ENCODE data around the gene COG8. TPM values are rescaled to one million over a fixed set of nuclear protein-coding genes. Genes with fewer than 3 reads are reported as not detected.

Gene COG8
- total RNA-seq, 4 donors from 2014 or later, result 24.0 to 36.0 (median 30.1) TPM

- no peak overlapping the region for H3K27ac ChIP-seq
- H3K4me1 ChIP-seq, result peaks cover 0 to 16% (median 0%) of the 10 kb centered on the region in 3 donors
Measured at GRCh38 chr16:69378760-69379159, 39.4 kb upstream of the COG8 start.

DNA sequence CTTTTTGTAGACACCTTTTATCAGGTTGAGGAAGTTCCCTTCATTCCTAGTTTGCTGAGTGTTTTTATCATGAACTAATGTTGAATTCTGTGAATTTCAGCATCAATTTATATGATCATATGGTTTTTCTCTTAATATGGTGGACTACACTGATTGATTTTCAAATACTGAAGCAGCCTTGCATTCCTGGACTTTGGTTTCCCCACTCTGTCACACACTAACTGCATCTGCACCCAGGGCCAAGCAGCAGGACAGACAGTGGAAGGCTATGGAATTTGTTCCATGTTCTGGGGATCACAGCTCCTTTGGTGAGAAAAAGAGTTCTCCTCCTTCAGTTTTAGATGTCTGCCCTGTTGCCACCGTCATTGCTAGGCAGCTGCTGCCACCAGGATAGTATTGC lies 38.7 kb upstream of the COG8 start:
- WGBS, 2 donors, result 91 to 100% methylated on average over 1 of the region's 1 CpG
- intact Hi-C loops (cut with DNase I), result no loop called here
- Histone ChIP-seq H3K4me1 (peaks cover 0 to 9% (median 0%) of the 10 kb centered on the region in 3 donors), H3K36me3 (peaks cover 0 to 70% (median 10%) of the 10 kb centered on the region in 3 donors), H3K4me3 (no peak overlapping the region), H3K27me3 (no peaks in the 10 kb centered on the region), H3K9me3 (no peaks in the 10 kb centered on the region), H3K27ac (no peak overlapping the region)
- TF ChIP-seq CTCF (IDR thresholded peaks at IDR 0.05) (no peak), POLR2A (IDR thresholded peaks at IDR 0.05) (no peak)
- DNase-seq, result no peak

More at GRCh38 chr16:69378760-69379159, 39.4 kb upstream of the COG8 start:
- Histone ChIP-seq H3K9me3 (no peaks in the 10 kb centered on the region), H3K36me3 (peaks cover 0 to 71% (median 10%) of the 10 kb centered on the region in 3 donors), H3K4me3 (no peak overlapping the region), H3K27me3 (no peaks in the 10 kb centered on the region)
- 52 to 72% methylated on average over 1 of the region's 1 CpG for WGBS, 2 donors
- intact Hi-C loops (cut with DNase I), result no loop called here
- TF ChIP-seq CTCF (IDR thresholded peaks at IDR 0.05) (no peak), POLR2A (IDR thresholded peaks at IDR 0.05) (no peak)
- no peak for DNase-seq

DNA sequence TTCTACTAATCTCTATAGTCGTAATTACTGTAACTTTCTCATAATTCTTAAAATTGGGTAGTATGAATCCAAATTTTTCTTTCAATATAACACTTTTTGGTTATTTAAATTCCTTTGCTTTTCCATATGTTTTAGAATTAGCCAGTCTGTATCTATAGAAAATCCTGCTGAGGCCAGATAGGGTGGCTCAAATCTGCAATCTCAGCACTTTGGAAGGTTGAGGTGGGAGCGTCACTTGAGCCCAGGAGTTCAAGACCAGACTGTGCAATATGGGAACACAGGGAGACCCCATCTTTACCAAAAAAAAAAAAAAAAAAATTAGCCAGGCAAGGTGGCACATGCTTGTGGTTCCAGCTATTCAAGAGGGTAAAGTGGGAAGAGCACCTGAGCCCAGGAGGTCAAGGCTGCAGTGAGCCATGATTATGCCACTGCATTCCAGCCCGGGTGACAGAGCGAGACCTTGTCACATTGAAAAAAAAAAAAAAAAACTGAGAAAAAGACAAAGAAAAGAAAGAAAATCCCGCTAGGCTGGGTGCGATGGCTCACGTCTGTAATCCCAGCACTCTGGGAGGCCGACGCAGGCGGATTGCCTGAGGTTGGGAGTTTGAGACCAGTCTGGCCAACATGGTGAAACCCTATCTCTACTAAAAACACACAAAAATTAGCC lies 37.2 kb upstream of the COG8 start:
- Histone ChIP-seq H3K4me1 (peaks cover 0 to under 1% (median 0%) of the 10 kb centered on the region in 3 donors), H3K27ac (no peak overlapping the region), H3K4me3 (no peak overlapping the region), H3K36me3 (peaks cover 0 to 70% (median 10%) of the 10 kb centered on the region in 3 donors), H3K27me3 (no peaks in the 10 kb centered on the region), H3K9me3 (no peaks in the 10 kb centered on the region)
- 94 to 98% methylated on average over 10 of the region's 10 CpGs for WGBS, 2 donors
- intact Hi-C loops (cut with DNase I), result no loop called here
- TF ChIP-seq CTCF (IDR thresholded peaks at IDR 0.05) (no peak), POLR2A (IDR thresholded peaks at IDR 0.05) (no peak)
- no peak for DNase-seq

- no peak overlapping the region for H3K4me3 ChIP-seq
- no peak overlapping the region for H3K27ac ChIP-seq
- WGBS, 2 donors, result 82 to 88% methylated on average over 1 of the region's 1 CpG
- H3K9me3 ChIP-seq, result no peaks in the 10 kb centered on the region
- no peak for DNase-seq
- intact Hi-C loops (cut with DNase I), result no loop called here
- H3K27me3 ChIP-seq, result no peaks in the 10 kb centered on the region
- H3K36me3 ChIP-seq, result peaks cover 0 to 70% (median 22%) of the 10 kb centered on the region in 3 donors
- TF ChIP-seq CTCF (IDR thresholded peaks at IDR 0.05) (no peak), POLR2A (IDR thresholded peaks at IDR 0.05) (no peak)
- no peaks in the 10 kb centered on the region for H3K4me1 ChIP-seq
Measured at GRCh38 chr16:69373019-69373418, 33.7 kb upstream of the COG8 start.

GRCh38 chr16:69371564-69371963 lies 32.2 kb upstream of the COG8 start:
- H3K4me3 ChIP-seq, result no peak overlapping the region
- peaks cover 5 to 72% (median 25%) of the 10 kb centered on the region in 3 donors for H3K36me3 ChIP-seq
- TF ChIP-seq POLR2A (IDR thresholded peaks at IDR 0.05), result no peak
- TF ChIP-seq CTCF (IDR thresholded peaks at IDR 0.05), result no peak
- H3K9me3 ChIP-seq, result no peaks in the 10 kb centered on the region
- no peak overlapping the region for H3K27ac ChIP-seq
- intact Hi-C loops (cut with DNase I), result no loop called here
- H3K27me3 ChIP-seq, result no peaks in the 10 kb centered on the region
- DNase-seq, result no peak
- 83 to 89% methylated on average over 2 of the region's 2 CpGs for WGBS, 2 donors
- H3K4me1 ChIP-seq, result no peaks in the 10 kb centered on the region
